Upper lobe of left lung (tissue), 4 donors: ENCODE data around the gene NEURL1.
"Not testable (repeated sequence)": the region's sequence is repeated elsewhere in the genome, so short reads cannot be mapped to it uniquely, and the experiment has no call there.

Source experiments
- POLR2A ChIP-seq, 4 donors: fragments of 450-650 bp; IDR thresholded peaks; one replicate each; pipeline ENCODE4 v1.5.1; 2016 to 2017; ENCODE audit warnings: antibody characterized with exemption in 4 of 4, mild to moderate bottlenecking in 2 of 4
- POLR2AphosphoS5 ChIP-seq, 2 donors: sonication (generic); formaldehyde crosslinking; IDR thresholded peaks; one replicate each; pipeline ENCODE4 v1.5.1; 2017; ENCODE audit warnings: antibody characterized with exemption in 2 of 2
- TF ChIP-seq, protein P1 (sequence below), 6 experiments: fragments of 450-650 bp in 4 of 6; fragments of 200-600 bp in 2 of 6; sonication (generic) in 2 of 6; IDR thresholded peaks; one replicate each; pipeline ENCODE4 v1.5.1; 2016 to 2019; ENCODE audit warnings: antibody characterized with exemption in 6 of 6

DNA sequence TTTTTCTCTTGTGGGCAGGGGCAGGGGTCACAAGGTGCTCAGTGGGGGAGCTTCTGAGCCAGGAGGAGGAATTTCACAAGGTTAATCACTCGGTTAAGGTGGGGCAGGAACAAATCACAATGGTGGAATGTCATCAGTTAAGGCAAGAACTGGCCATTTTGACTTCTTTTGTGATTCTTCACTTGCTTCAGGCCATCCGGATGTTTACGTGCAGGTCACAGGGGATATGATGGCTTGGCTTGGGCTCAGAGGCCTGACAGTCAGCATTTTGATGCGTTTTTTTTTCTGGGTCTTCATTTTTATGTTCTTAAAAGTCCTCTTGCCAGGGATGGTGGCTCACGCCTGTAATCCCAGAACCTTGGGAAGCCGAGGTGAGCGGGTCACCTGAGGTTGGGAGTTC lies 28.5 kb downstream of the NEURL1 start:
- TF ChIP-seq POLR2AphosphoS5, POLR2A (IDR thresholded peaks at IDR 0.05): not testable (repeated sequence)
- TF ChIP-seq, protein P1, sequence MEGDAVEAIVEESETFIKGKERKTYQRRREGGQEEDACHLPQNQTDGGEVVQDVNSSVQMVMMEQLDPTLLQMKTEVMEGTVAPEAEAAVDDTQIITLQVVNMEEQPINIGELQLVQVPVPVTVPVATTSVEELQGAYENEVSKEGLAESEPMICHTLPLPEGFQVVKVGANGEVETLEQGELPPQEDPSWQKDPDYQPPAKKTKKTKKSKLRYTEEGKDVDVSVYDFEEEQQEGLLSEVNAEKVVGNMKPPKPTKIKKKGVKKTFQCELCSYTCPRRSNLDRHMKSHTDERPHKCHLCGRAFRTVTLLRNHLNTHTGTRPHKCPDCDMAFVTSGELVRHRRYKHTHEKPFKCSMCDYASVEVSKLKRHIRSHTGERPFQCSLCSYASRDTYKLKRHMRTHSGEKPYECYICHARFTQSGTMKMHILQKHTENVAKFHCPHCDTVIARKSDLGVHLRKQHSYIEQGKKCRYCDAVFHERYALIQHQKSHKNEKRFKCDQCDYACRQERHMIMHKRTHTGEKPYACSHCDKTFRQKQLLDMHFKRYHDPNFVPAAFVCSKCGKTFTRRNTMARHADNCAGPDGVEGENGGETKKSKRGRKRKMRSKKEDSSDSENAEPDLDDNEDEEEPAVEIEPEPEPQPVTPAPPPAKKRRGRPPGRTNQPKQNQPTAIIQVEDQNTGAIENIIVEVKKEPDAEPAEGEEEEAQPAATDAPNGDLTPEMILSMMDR (IDR thresholded peaks at IDR 0.05), result not testable (repeated sequence)
